ENCODE measurements around the gene NKD2. TPM values are rescaled to one million over a fixed set of nuclear protein-coding genes. Genes with fewer than 3 reads are reported as not detected.

The NKD2 gene
- total RNA-seq, 1 donor from 2014 or later: 41.7 TPM

DNA sequence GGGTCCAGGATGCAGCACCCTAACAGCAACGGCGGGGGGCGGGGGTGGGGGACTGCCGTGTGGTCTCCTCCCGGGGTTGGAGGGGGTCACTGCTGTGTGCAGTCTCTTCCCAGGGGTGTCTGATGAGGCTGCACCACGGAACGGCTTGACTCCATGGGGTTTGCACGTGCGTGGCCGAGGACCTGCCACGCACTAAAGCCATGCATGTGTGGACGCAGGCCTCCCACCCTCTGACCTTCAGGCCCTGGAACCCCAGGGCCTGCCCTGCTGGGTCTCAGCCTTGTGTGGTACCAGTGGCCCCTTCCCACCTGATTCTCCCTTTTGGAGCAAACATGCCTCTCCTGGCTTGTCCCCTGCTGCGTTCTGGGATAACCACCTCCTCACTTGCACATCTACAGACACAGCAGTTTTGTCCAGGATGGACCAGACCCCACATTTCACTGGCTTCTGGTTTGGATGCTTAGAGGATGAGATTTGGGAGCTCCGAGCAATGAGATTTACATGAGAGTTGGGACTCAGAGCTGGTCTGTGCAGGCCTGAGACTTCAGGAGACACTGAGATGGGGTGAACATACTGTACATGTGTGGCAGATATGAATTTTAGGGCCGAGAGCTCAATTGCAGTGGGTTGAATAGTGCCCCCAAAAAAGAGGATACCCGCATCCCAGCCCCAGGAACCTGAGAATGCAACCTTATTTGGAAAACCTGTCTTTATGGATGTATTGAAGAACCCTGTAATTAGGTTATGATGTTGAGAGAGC lies 57.5 kb downstream of the NKD2 start:
- TF ChIP-seq CTCF (IDR thresholded peaks at IDR 0.05; ENCODE audit: partially characterized antibody, unreplicated experiment): no peak
- peak; percentile 14 for DNase-seq
- Mint-ChIP-seq H3K27me3 (ENCODE audit: unreplicated experiment) (peaks cover 4% of the 10 kb centered on the region), H3K9me3 (ENCODE audit: unreplicated experiment) (peaks cover 5% of the 10 kb centered on the region), H3K36me3 (ENCODE audit: unreplicated experiment) (no peaks in the 10 kb centered on the region), H3K27ac (ENCODE audit: unreplicated experiment) (peak overlapping the region; percentile 23), H3K4me3 (ENCODE audit: unreplicated experiment) (no peak overlapping the region), H3K4me1 (ENCODE audit: low read depth, unreplicated experiment) (peaks cover 3% of the 10 kb centered on the region)

- peak; percentile 10 for DNase-seq
- Mint-ChIP-seq H3K4me1 (ENCODE audit: low read depth, unreplicated experiment) (peaks cover 3% of the 10 kb centered on the region), H3K27me3 (ENCODE audit: unreplicated experiment) (peaks cover 4% of the 10 kb centered on the region), H3K4me3 (ENCODE audit: unreplicated experiment) (no peak overlapping the region), H3K36me3 (ENCODE audit: unreplicated experiment) (no peaks in the 10 kb centered on the region), H3K27ac (ENCODE audit: unreplicated experiment) (no peak overlapping the region), H3K9me3 (ENCODE audit: unreplicated experiment) (peaks cover 5% of the 10 kb centered on the region)
- TF ChIP-seq CTCF (IDR thresholded peaks at IDR 0.05; ENCODE audit: partially characterized antibody, unreplicated experiment): no peak
Observed at GRCh38 chr5:1066676-1067075, 58.1 kb downstream of the NKD2 start.

GRCh38 chr5:1067141-1068121 lies 58.8 kb downstream of the NKD2 start:
- peaks cover 3% of the 10 kb centered on the region for H3K4me1 Mint-ChIP-seq (ENCODE audit: low read depth, unreplicated experiment)
- no peak overlapping the region for H3K27ac Mint-ChIP-seq (ENCODE audit: unreplicated experiment)
- no peak for TF ChIP-seq CTCF (IDR thresholded peaks at IDR 0.05; ENCODE audit: partially characterized antibody, unreplicated experiment)
- peaks cover 2% of the 10 kb centered on the region for H3K27me3 Mint-ChIP-seq (ENCODE audit: unreplicated experiment)
- DNase-seq: no peak
- H3K4me3 Mint-ChIP-seq (ENCODE audit: unreplicated experiment): no peak overlapping the region
- H3K9me3 Mint-ChIP-seq (ENCODE audit: unreplicated experiment): peaks cover 1% of the 10 kb centered on the region
- no peaks in the 10 kb centered on the region for H3K36me3 Mint-ChIP-seq (ENCODE audit: unreplicated experiment)

- Mint-ChIP-seq H3K9me3 (ENCODE audit: unreplicated experiment) (peaks cover 1% of the 10 kb centered on the region), H3K36me3 (ENCODE audit: unreplicated experiment) (no peaks in the 10 kb centered on the region), H3K4me1 (ENCODE audit: low read depth, unreplicated experiment) (peaks cover 3% of the 10 kb centered on the region), H3K27me3 (ENCODE audit: unreplicated experiment) (peaks cover 2% of the 10 kb centered on the region), H3K27ac (ENCODE audit: unreplicated experiment) (no peak overlapping the region), H3K4me3 (ENCODE audit: unreplicated experiment) (no peak overlapping the region)
- no peak for TF ChIP-seq CTCF (IDR thresholded peaks at IDR 0.05; ENCODE audit: partially characterized antibody, unreplicated experiment)
- no peak for DNase-seq
Observed at GRCh38 chr5:1068204-1068894, 59.7 kb downstream of the NKD2 start.
